ENCODE data around the gene UBE3C.
"Not testable (repeated sequence)": the region's sequence is repeated elsewhere in the genome, so short reads cannot be mapped to it uniquely, and the experiment has no call there.

Gene UBE3C

DNA sequence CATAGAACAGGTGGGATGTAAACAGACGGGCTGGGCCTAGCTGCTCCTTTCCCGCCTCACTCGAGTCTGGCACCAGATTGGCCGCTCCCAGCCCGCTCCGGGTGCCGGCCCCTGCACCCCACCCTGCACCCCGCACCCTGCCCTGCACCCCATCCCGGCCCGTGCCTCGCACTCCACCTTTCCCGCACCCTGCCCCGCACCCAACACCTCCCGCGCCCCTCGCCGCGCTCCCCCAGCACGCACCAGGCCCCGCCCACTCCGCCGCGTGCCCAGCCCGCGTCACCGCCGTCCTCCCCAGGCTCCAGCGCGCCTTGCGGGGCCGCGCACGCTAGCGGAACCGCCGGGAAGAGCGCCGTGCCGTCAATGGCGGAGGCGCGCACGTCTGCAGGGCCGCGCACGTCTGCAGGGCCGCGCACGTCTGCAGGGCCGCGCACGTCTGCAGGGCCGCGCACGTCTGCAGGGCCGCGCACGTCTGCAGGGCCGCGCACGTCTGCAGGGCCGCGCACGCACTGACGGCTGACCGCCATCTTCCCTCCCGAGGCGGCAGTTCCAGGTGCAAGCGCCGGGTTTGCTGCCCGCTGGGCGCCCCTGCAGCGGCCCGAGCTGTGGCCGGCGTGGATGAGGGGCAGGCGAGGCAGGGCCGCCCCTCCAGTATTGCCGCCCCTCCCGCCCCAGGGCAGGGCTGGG lies at the start of gene UBE3C:
Gene UBE3C, plus strand, starts transcription at position 503 of the 687 bp plus-strand sequence. CDS start 347 bp downstream, outside the sequence.
- peak; percentile 94 for DNase-seq

DNA sequence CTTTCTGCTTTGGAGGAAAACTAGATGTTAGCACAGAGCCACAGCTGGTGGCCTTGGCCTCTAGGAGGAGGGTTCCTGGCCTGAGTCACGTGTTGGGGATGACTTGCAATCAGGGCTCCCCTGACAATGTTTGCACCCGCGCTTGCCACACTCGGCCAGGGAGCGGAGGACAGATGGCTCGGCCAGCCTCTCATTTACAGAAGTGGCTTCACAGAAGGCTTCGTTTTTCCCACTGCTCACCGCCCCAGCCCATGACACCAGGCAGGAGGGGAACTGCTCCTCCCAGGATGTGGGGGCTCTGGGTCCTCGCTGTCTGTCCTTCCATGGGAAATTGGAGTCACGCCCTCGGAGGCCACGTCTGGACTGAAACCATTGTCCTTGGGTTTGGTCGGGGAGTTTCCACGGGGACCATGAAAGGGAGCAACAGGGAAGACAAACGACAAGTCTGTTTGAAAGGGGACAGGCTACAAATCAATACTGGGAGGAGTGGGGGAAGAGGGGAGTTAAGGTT lies 49.6 kb upstream of the UBE3C start:
- DNase-seq: no peak

DNA sequence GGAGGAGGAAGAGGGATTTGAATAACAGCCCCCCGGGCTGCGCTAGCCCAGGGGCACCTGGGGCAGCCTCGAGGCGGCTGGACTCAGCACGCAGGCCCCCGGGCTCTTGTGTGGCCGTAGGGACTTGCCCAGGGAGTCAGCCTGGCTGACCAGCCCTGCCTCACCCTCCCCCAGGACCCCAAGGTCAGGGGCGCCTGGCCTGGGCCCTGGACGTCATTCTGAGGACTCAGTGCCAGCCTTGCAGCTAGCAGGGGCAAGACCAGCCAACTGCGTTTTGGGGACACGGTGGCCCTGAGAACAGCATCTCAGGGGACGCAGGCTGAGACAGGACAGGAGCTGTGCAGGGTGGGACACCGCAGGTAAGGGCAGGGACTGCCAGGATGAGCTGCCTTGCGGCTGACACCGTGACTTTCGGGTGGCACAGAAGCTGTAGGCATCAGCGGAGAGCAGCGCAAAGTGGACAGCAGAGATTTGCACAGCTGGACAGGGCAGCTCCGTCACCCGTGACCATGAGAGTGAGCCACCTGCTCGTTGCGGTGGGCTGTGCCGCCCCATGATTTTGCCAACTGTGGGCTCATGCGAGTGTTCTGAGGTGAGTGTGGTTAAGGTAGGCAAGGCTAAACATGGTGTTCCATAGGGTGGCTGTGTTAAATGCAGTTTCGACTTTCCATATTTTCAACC lies 48.1 kb upstream of the UBE3C start:
- DNase-seq: peak; percentile 37

DNA sequence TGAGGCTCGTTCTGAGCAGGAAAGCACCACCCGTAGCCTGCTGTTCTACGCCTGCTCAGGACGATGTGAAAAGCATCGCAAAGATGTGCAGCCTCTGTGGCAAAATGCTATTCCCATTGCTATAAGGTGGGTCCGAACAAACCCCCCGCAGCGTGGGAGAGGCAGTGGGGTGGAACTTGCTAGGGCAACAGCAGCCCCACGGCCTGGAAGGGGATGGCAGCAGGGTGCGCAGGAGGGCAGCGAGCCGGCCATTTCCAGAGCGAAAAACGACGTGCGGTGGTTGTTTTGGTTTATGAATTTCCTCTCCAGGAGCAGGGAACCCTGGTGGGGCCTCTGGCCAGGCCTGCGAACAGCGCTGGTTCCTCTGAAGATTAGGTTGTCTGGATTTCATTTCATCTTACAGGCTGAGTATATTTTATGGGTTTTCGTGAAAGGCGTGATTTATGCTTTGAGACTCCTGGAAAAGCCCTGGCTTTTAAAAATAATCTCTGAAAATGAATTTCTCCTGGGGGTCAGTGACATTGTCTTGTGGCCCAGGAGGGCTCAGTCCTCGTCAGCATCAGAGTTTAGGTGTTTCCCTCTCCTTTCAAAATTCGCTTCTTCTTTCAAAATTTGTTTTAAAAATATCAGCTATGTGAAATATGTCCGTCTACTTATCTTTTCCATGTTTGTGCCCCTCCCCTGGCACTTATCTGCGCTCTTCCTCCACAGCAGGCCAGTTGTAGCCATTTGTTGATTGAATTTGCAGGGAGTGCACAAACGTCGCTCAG lies 42.3 kb upstream of the UBE3C start:
- DNase-seq: no peak

DNA sequence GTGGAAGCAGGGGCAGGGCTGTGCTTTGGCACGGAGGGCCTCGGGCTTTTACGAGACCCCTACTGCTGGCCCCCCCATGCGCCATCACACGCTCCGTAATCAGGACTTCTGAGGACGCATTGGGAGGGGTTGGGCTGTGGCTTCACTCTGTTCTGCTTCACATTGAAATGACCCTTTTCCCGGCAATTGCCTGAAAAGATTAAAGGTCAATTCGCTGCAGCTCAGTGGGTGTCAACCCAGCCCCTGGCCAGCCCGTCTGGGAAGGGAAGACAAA lies 41.7 kb upstream of the UBE3C start:
- no peak for DNase-seq

DNA sequence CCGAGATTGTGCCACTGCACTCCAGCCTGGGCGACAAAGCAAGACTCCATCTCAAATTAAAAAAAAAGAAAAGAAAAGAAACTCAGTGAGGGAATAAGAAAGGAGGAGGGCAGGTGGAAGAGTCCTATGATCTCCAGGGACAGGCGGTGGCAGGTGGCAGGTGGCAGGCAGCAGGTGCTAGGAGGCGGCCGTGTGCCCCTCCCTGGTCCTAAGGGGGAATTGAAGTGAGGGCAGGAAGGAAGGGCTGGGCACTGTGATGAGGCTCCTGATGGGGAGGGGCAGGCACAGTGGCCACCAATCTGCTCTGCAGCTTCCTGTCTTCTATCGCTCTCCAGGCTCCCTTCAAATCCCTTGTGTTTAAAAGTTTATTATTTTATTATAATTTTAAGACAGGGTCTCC lies 41.2 kb upstream of the UBE3C start:
- no peak for DNase-seq

DNA sequence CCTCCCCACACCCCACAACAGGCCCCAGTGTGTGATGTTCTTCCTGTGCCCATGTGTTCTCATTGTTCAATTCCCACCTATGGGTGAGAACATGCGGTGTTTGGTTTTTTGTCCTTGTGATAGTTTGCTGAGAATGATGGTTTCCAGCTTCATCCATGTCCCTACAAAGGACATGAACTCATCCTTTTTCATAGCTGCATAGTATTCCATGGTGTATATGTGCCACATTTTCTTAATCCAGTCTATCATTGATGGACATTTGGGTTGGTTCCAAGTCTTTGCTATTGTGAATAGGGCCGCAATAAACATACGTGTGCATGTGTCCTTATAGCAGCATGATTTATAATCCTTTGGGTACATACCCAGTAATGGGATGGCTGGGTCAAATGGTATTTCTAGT lies 38.7 kb upstream of the UBE3C start:
- DNase-seq: not testable (repeated sequence)

DNA sequence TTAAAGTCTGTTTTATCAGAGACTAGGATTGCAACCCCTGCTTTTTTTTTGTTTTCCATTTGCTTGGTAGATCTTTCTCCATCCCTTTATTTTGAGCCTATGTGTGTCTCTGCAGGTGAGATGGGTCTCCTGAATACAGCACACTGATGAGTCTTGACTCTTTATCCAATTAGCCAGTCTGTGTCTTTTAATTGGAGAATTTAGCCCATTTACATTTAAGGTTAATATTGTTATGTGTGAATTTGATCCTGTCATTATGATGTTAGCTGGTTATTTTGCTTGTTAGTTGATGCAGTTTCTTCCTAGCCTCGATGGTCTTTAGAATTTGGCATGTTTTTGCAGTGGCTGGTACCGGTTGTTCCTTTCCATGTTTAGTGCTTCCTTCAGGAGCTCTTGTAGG lies 35.1 kb upstream of the UBE3C start:
- DNase-seq: not testable (repeated sequence)

DNA sequence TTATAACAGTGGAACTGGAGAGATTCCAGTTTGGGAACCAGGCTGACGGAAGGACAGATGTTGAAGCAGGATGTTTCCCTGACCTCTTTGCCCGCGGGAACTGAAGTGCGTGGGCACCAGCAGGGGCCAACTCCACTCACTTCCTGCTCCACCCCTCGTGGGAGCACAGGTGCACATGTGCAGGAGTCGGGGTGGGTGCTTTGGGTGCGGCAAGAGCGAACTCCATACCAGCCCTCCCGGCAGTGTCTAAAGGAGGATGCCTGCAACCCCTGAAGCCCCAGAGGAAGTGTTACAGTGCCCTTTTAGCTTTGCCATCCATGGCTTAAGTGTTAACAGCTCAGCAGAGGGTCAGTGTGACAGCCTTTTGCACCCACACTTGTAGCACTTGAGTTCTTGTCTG lies 27.4 kb upstream of the UBE3C start:
- no peak for DNase-seq

DNA sequence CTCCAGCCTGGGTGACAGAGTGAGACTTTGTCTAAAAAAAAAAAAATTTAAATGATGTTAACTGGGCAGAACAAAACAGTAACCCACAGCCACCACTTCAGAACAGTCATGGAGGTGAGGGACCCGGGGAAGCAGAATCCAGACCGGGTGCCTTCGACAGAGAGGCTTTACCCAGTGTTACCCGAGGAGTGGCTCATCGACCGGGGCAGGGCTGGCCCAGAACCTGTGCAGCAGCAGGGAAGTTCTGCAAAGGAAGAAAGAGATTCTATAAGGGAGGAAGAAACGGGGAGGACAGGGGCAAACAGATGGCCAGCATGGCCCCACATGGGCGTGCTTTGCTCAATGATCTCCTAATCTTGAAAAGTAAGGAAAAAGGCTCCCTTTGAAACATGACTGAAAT lies 26.0 kb upstream of the UBE3C start:
- no peak for DNase-seq

DNA sequence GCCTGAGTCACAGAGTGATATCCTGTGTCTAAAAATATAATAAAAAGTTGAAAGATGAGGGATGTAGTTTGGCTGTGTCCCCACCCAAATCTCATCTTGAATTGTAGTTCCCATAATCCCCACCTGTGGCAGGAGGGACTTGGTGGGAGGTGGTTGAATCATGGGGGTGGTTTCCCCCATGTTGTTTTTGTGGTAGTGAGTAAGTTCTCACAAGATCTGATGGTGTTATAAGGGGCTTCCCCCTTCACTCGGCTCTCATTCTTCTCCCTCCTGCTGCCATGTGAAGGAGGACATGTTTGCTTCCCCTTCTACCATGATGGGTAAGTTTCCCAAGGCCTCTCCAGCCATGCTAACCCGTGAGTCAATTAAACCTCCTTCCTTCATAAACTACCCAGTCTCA lies 25.1 kb upstream of the UBE3C start:
- no peak for DNase-seq

DNA sequence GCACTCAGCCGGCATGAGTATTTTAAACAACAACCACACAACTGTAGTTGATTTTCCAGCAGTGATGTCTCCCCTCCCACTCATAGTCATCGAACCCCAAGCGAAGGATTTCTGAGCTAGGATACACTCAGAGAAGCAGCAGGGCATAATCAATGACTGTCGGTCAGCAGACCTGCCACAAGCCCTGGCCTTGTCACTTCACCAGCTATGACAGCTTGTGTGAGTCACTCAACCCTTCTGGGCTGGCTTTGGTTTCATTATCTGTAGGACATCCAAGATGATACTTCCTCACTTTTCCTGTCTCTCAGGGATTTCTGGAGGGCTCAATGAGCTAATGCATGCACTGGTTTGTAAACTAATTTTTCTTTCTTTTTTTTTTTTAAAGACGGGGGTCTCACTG lies 22.0 kb upstream of the UBE3C start:
- no peak for DNase-seq

DNA sequence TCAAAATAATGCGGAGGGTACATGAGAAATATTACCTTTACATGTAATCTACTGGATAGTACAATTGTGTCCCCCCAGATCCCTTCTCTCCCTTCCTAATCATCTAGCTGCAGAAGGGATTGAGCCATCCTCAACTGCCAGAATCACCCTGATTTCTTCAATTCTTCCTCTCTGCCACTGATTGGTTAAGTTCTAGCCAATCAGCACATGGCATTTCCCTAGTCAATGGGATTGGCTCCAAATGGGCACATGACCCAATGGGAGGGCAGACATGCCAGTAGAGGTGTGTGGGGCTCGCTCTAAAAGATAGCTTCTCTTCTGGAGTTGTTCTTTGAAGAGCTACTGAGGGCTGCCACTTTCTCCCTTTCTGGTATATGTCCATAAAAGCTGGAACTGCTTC lies 20.9 kb upstream of the UBE3C start:
- DNase-seq: no peak

DNA sequence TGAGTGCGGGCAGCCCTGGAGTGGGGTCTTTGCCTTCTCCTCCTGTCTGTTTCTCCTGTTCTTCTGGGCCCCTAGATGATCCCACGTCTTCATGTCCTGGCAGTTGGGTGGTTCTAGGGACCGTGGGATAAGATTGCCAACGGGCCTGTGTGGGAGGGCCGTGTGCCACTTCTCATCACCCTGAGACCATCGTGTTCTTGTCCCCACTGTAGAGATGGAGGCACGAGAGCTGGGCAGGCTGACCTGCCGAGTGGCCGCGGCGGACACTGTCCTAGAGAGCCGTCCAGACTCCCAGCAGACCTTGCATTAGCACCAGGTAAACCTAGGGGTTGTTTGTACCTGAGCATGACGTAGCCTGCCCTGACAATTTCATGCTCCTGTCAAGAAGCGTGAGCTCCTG lies 18.5 kb upstream of the UBE3C start:
- DNase-seq: peak; percentile 41

DNA sequence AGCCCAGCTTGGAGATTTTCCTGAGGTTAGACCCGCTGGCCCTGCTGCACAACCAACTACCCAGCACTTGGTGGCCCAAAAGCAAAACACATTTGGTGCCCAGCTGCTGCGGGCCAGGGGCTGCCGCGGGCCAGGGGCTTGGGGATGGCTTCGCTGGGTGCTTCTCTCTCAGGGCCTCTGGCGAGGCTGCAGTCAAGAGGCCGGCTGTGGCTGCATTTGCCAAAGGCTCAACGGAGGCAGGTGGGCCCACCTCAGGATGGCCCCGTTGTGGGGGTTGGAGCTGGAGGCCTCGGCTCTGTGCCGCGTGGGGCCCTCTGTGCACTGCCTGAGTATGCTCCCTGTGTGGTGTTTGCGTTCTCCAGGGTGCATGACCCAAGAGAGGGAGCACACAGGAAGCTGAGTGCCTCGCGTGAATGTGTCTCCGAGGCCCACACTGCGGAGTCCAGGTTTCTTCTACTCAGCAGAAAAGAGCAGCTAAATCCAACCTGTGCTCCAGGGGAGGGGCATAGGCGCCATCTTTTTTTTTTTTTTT lies 17.5 kb upstream of the UBE3C start:
- DNase-seq: no peak

DNA sequence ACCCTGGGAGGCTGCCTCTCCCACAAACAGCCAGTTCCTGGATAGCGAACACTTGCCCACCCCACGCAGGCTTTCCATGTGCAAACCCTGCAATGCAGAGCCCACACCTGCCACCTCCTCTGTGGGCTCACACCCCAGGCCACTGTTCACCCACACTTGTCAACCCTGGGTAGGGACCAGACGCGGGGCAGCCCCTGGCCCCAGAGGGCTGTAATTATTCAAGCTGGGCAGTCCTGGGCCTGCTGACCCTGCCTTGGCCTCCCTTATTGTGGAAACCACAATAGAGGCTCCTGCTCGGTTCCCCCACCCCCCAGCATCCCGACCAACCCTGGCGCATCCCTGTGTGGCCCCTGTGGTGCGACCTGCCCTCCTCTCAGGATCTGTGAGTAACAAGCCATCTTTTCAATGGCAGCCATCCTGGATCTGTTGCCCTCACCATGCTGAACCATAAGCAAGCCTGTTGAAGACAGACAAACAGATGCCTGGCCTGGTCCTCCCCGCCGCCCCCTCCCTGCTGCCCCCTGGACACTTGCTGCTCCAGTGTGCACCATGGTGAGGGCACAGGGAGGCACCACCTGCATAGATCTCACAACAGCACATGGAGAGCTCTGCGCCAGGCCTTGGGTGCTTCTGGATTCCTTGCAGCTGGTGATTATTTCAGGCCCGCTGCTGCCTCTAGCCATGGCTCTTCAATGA lies 15.8 kb upstream of the UBE3C start:
- DNase-seq: no peak

DNA sequence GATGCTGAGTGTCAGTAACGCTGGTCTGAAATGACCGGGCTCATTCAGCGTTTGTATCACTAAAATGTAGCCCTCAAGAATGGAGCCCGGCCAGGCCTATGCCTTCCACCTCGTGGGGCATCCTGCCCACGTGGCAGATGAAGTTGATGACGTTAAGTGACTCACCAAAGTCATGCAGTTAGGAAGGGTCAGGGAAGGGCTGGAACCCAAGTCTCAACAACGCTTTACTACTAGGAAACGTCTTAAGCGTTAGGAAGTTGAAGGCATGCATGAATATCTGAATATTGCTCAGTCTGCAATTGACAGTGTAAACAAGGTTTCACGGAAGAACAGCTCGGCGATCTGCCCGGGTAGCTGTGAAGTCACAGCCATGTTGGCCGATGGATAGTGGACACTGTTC lies 14.0 kb upstream of the UBE3C start:
- DNase-seq: no peak

DNA sequence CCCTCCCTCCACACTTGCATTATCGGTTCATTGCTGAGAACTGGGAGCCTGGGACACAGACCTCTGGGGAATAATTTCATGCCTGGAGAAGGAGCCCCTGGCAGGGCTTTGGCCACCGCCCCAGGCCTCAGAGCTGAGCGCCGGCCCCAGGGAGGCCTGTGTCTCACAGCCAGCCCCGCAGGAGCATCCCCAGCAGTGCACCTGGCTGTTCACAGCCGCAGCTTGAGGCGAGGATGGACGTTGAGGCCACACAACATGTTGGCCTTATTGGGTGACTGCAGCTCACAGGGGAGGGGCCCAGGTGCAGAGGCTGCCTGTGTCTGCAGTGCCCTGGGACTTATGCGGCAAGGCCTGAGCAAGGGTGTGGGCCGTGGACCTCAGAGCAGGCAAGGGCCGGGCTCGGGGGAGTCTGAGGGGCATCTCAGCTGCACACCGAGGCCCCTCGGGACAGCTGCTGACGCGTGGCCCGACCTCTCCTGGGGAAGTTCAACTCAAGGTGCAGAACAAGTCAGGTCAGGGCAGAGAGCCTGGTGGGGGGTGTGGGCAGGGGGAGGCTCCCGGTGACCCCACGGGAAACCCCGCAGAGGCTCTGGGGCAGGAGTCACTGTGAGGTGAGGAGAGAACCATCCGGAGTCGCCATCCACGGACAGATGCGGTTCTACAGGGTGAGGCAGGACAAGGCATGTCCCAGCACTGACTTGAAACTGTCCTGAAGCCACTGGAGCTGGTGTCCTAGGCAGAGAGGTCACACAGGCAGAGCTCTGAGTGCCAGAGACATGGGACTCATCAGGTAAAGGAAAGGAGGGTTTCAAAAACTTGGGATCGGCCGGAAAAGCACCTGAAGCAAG lies 13.1 kb upstream of the UBE3C start:
- no peak for DNase-seq

DNA sequence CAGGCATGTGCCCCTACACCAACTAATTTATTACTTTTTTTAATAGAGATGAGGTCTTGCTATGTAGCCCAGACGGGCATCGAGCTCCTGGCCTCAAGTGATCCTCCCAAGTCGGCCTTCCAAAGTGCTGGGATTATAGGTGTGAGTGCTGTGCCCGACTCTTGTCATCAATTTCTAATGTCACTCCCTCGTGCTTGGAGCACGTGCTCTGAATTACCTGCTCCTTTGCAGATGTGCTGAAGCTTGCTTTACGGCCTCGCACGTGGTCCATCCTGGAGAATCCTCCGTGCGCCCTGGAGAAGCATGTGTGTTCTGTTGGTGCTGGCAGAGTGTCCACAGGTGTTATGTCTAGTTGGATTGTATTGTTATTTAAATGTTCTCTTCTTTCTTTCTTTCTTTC lies 11.8 kb upstream of the UBE3C start:
- no peak for DNase-seq

DNA sequence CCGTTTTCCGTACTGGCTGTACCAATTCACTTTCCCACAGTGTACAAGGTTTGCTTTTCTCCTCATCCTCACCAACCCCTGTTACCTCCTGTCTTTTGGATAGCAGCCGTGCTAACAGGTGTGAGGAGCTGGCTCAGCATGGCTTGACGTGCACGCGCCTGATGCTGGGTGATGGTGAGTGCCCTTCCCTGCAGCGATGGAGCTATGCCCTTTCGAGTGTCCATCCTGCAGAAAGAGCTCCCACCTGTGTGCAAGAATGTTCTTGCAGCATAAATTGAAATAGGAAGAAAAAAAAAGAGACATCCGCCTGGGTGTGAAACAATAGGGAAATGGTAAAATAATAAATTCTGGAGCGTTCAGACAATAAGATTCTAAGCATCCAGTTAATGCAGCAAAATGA lies 9.5 kb upstream of the UBE3C start:
- DNase-seq: no peak

DNA sequence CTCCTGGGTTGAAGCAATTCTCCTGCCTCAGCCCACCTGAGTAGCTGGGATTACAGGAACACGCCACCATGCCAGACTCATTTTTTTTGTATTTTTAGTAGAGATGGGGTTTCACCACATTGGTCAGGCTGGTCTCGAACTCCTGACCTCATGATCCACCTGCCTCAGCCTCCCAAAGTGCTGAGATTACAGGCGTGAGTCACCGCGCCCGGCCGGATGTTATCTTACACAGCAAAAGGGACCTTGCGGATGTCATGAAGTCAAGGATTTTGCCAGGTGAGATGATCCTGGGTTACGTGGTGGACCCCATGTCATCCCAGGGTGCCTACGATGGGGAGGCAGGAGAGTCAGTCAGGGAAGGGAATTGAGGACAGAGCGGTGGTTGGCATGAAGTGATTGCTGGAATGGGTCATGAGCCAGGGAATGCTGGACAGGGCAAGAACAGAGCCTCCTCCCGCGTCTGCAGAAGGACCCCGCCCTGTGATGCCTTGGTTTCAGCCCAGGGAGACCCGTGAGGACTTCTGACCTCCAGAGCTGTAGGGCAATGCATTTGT lies 8.7 kb upstream of the UBE3C start:
- no peak for DNase-seq

DNA sequence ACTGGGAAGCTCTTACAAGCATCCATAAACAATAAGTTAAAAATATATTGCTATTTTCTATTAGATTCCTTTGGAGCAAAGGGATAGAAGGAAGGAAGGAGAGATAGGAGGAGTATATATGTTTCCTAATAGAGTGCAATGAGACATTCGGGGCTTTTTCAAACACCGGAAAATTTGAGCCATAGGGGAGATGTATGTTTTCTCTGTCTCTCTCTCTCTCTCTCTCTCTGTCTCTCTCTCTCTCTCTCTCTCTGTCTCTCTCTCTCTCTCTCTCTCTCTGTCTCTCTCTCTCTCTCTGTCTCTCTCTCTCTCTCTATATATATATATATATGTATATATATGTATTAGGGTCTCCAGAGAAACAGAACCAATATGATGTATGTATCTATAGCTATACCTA lies 7.9 kb upstream of the UBE3C start:
- DNase-seq: not testable (repeated sequence)
